ENCODE results near the gene GBA2. TPM values are rescaled to one million over a fixed set of nuclear protein-coding genes. Genes with fewer than 3 reads are reported as not detected.

GBA2 gene
- total and polyA plus RNA-seq, 4 donors = 42.4 to 78.7 (median 46.2) TPM

GRCh38 chr9:35703906-35704672 is 44.9 kb downstream of the GBA2 start:
- no peak for TF ChIP-seq CTCF (IDR thresholded peaks at IDR 0.05; ENCODE audit: control extremely low read depth, extremely low read depth)
- WGBS, 2 donors = 95 to 96% methylated on average over 26 of the region's 26 CpGs
- no peak overlapping the region for H3K27ac ChIP-seq (ENCODE audit: low read depth in 1 of 2, low read length in 1 of 2)
- H3K27me3 ChIP-seq (ENCODE audit: control insufficient read depth in 3 of 3, insufficient read depth in 3 of 3, low read length in 2 of 3) = no peaks in the 10 kb centered on the region
- H3K4me1 ChIP-seq (ENCODE audit: control insufficient read depth in 5 of 5, insufficient read depth in 5 of 5, low read length in 5 of 5) = no peaks in the 10 kb centered on the region
- peaks cover 47 to 87% (median 80%) of the 10 kb centered on the region in 4 donors for H3K36me3 ChIP-seq (ENCODE audit: control insufficient read depth in 4 of 4, insufficient read depth in 4 of 4, low read length in 4 of 4)
- no peak for DNase-seq
- no peaks in the 10 kb centered on the region for H3K9me3 ChIP-seq (ENCODE audit: control insufficient read depth in 4 of 4, insufficient read depth in 3 of 4, low read length in 3 of 4)
- no peak for ATAC-seq (ENCODE audit: insufficient read depth, low FRiP score)
- H3K4me3 ChIP-seq = no peak overlapping the region
- no peak overlapping the region for H3K9ac ChIP-seq (ENCODE audit: insufficient read depth in 1 of 2, low read length in 2 of 2)

- Histone ChIP-seq H3K27me3 (ENCODE audit: control insufficient read depth in 3 of 3, insufficient read depth in 3 of 3, low read length in 2 of 3) (no peaks in the 10 kb centered on the region), H3K36me3 (ENCODE audit: control insufficient read depth in 4 of 4, insufficient read depth in 4 of 4, low read length in 4 of 4) (peaks cover 54 to 88% (median 87%) of the 10 kb centered on the region in 4 donors), H3K4me1 (ENCODE audit: control insufficient read depth in 5 of 5, insufficient read depth in 5 of 5, low read length in 5 of 5) (no peaks in the 10 kb centered on the region), H3K9me3 (ENCODE audit: control insufficient read depth in 4 of 4, insufficient read depth in 3 of 4, low read length in 3 of 4) (no peaks in the 10 kb centered on the region), H3K9ac (ENCODE audit: insufficient read depth in 1 of 2, low read length in 2 of 2) (no peak overlapping the region), H3K27ac (ENCODE audit: low read depth in 1 of 2, low read length in 1 of 2) (no peak overlapping the region), H3K4me3 (no peak overlapping the region)
- ATAC-seq (ENCODE audit: insufficient read depth, low FRiP score) = no peak
- no peak for DNase-seq
- 92 to 93% methylated on average over 7 of the region's 7 CpGs for WGBS, 2 donors
- no peak for TF ChIP-seq CTCF (IDR thresholded peaks at IDR 0.05; ENCODE audit: control extremely low read depth, extremely low read depth)
Measured at GRCh38 chr9:35702696-35703095, 46.3 kb downstream of the GBA2 start.

- no peak for TF ChIP-seq CTCF (IDR thresholded peaks at IDR 0.05; ENCODE audit: control extremely low read depth, extremely low read depth)
- DNase-seq (no peak), ATAC-seq (ENCODE audit: insufficient read depth, low FRiP score) (no peak)
- no peaks in the 10 kb centered on the region for H3K27me3 ChIP-seq (ENCODE audit: control insufficient read depth in 3 of 3, insufficient read depth in 3 of 3, low read length in 2 of 3)
- H3K4me1 ChIP-seq (ENCODE audit: control insufficient read depth in 5 of 5, insufficient read depth in 5 of 5, low read length in 5 of 5) = peaks cover 0 to 2% (median 0%) of the 10 kb centered on the region in 5 donors
- no peaks in the 10 kb centered on the region for H3K9me3 ChIP-seq (ENCODE audit: control insufficient read depth in 4 of 4, insufficient read depth in 3 of 4, low read length in 3 of 4)
- H3K4me3 ChIP-seq = no peak overlapping the region
- H3K9ac ChIP-seq (ENCODE audit: insufficient read depth in 1 of 2, low read length in 2 of 2) = no peak overlapping the region
- no peak overlapping the region for H3K27ac ChIP-seq (ENCODE audit: low read depth in 1 of 2, low read length in 1 of 2)
- peaks cover 42 to 82% (median 76%) of the 10 kb centered on the region in 4 donors for H3K36me3 ChIP-seq (ENCODE audit: control insufficient read depth in 4 of 4, insufficient read depth in 4 of 4, low read length in 4 of 4)
Measured at GRCh38 chr9:35700942-35701341, 48.1 kb downstream of the GBA2 start.

All from lung (tissue), 12 donors.